HG03521 (cell line): ENCODE data around the gene SH3TC1.

Source experiments
- ATAC-seq: cut with Tn5 transposase; IDR thresholded peaks from one replicate; pipeline ENCODE4 v1.9.1; 2021; ENCODE audit warnings: mild to moderate bottlenecking, moderate library complexity; ENCODE audit not compliant: unreplicated experiment

SH3TC1 gene

GRCh38 chr4:8163436-8164193 is 35.5 kb upstream of the SH3TC1 start:
- no peak for ATAC-seq

GRCh38 chr4:8164194-8164565 is 34.9 kb upstream of the SH3TC1 start:
- ATAC-seq: no peak

GRCh38 chr4:8164687-8165086 is 34.4 kb upstream of the SH3TC1 start:
- ATAC-seq: no peak

- no peak for ATAC-seq
Measured at GRCh38 chr4:8165374-8165896, 33.7 kb upstream of the SH3TC1 start.

GRCh38 chr4:8167291-8167690 is 31.8 kb upstream of the SH3TC1 start:
- no peak for ATAC-seq

GRCh38 chr4:8167815-8168214 is 31.3 kb upstream of the SH3TC1 start:
- no peak for ATAC-seq

GRCh38 chr4:8168232-8168631 is 30.9 kb upstream of the SH3TC1 start:
- ATAC-seq: no peak

- ATAC-seq: no peak
Measured at GRCh38 chr4:8168832-8169598, 30.1 kb upstream of the SH3TC1 start.

- ATAC-seq: no peak
Measured at GRCh38 chr4:8169763-8170162, 29.3 kb upstream of the SH3TC1 start.

- no peak for ATAC-seq
Measured at GRCh38 chr4:8170341-8170740, 28.7 kb upstream of the SH3TC1 start.

GRCh38 chr4:8171266-8171665 is 27.8 kb upstream of the SH3TC1 start:
- no peak for ATAC-seq

- peak; percentile 54 for ATAC-seq
Measured at GRCh38 chr4:8171984-8172924, 26.8 kb upstream of the SH3TC1 start.

GRCh38 chr4:8173492-8174242 is 25.4 kb upstream of the SH3TC1 start:
- no peak for ATAC-seq

- no peak for ATAC-seq
Measured at GRCh38 chr4:8174970-8175369, 24.1 kb upstream of the SH3TC1 start.

- ATAC-seq: no peak
Measured at GRCh38 chr4:8175686-8176085, 23.4 kb upstream of the SH3TC1 start.

GRCh38 chr4:8176547-8177399 is 22.3 kb upstream of the SH3TC1 start:
- peak; percentile 62 for ATAC-seq

GRCh38 chr4:8177552-8177951 is 21.5 kb upstream of the SH3TC1 start:
- ATAC-seq: no peak

- no peak for ATAC-seq
Measured at GRCh38 chr4:8177956-8178355, 21.1 kb upstream of the SH3TC1 start.

- no peak for ATAC-seq
Measured at GRCh38 chr4:8179074-8179473, 20.0 kb upstream of the SH3TC1 start.
